Cardiac muscle cell (in vitro differentiated cells and primary cell): ENCODE measurements around the gene C1GALT1. TPM values are rescaled to one million over a fixed set of nuclear protein-coding genes. Genes with fewer than 3 reads are reported as not detected.
A peak's percentile ranks its signal among the peaks of the same experiment; 100 is the strongest.
"Not testable (repeated sequence)": the region's sequence is repeated elsewhere in the genome, so short reads cannot be mapped to it uniquely, and the experiment has no call there.

ENCODE experiments used
- DNase-seq, 2 donors: peaks; one replicate each; pipeline versions ENCODE4 v3.0.0 to v3.0.0-alpha.2; 2010 to 2017; ENCODE audit warnings: low read depth in 1 of 2, low spot score in 1 of 2
- H3K27ac ChIP-seq: fragments of 200-600 bp; sonication (generic); 2 replicates; pipeline ENCODE4 v1.5.1; 2016
- H3K27me3 ChIP-seq: fragments of 200-600 bp; sonication (generic); 2 replicates; pipeline ENCODE4 v1.6.0; 2016; ENCODE audit warnings: control low read depth
- H3K36me3 ChIP-seq: fragments of 200-600 bp; sonication (generic); 2 replicates; pipeline ENCODE4 v1.5.1; 2016; ENCODE audit warnings: control low read depth
- H3K4me1 ChIP-seq: fragments of 200-600 bp; sonication (generic); 2 replicates; pipeline ENCODE4 v1.8.1; 2017; ENCODE audit warnings: low read depth, mild to moderate bottlenecking, mixed run types
- H3K4me3 ChIP-seq: fragments of 200-600 bp; sonication (generic); 2 replicates; pipeline ENCODE4 v1.5.1; 2016; ENCODE audit warnings: mild to moderate bottlenecking
- H3K9me3 ChIP-seq: fragments of 200-600 bp; sonication (generic); 2 replicates; pipeline ENCODE4 v1.5.1; 2017; ENCODE audit warnings: low read depth, mild to moderate bottlenecking, control low read depth
- polyA plus RNA-seq: library from polyadenylated mRNA; unstranded; fragments of >200 nt; fragmentation: Nextera tagmentation; extraction: Ambion mirVana; gene quantifications from 2 replicates; pipeline ENCODE4 v1.2.1, GENCODE V29; 2016
- total RNA-seq: library from RNA; depleted of rRNA; stranded (reverse); fragments of >200 nt; gene quantifications from 2 replicates; pipeline ENCODE4 v1.2.3, GENCODE V29; 2016
- TF ChIP-seq, protein P1 (sequence below): IDR thresholded peaks from 2 replicates; pipeline ENCODE4 v1.5.1; 2012; ENCODE audit warnings: low read depth, mild to moderate bottlenecking, low read length

Gene C1GALT1
- total and polyA plus RNA-seq, 2 experiments from 2014 or later, result 21.9 to 28.6 TPM

DNA sequence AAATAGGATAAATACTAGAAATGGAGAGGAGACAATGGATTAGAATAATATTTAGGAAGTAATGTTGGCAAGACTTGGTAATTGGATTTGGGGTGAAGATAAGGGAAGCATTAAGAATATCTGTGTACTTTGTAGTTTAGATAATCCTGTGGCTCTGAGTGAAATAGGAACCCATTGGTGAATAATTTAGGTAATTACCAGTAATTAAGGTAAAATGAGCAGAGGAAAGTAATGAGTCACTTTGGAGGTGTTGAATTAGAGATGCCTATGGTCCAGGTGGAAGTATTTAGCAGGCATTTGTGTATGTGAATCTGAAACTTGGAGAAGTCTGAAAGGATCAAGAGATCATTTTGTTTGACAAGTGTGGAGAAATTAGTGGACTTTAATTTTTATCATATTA is 5.7 kb downstream of the C1GALT1 start:
- Histone ChIP-seq H3K36me3 (no peaks in the 10 kb centered on the region), H3K27ac (no peak overlapping the region), H3K9me3 (no peaks in the 10 kb centered on the region)

DNA sequence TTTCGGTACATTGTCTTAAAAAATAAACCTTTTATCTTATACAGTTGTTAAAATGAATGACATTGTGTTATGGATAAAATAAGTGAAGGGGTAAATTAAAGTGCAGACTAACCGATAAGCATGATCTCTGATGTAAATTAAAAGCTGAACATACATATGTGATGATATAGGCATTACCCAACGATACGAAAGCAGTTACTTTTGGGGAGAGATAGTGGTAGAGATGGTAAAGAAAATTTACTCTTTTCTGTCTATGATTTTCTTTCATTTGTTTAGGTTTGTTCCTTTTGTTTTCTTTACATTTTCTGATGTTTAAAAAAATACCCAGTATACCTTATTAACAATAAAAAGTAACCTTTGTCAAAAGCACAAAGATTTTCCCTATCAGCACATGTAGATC is 6.4 kb downstream of the C1GALT1 start:
- TF ChIP-seq, protein P1, sequence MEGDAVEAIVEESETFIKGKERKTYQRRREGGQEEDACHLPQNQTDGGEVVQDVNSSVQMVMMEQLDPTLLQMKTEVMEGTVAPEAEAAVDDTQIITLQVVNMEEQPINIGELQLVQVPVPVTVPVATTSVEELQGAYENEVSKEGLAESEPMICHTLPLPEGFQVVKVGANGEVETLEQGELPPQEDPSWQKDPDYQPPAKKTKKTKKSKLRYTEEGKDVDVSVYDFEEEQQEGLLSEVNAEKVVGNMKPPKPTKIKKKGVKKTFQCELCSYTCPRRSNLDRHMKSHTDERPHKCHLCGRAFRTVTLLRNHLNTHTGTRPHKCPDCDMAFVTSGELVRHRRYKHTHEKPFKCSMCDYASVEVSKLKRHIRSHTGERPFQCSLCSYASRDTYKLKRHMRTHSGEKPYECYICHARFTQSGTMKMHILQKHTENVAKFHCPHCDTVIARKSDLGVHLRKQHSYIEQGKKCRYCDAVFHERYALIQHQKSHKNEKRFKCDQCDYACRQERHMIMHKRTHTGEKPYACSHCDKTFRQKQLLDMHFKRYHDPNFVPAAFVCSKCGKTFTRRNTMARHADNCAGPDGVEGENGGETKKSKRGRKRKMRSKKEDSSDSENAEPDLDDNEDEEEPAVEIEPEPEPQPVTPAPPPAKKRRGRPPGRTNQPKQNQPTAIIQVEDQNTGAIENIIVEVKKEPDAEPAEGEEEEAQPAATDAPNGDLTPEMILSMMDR, result no peak
- Histone ChIP-seq H3K9me3 (no peaks in the 10 kb centered on the region), H3K4me1 (peaks cover 28% of the 10 kb centered on the region), H3K36me3 (no peaks in the 10 kb centered on the region), H3K27ac (no peak overlapping the region), H3K27me3 (no peaks in the 10 kb centered on the region), H3K4me3 (no peak overlapping the region)
- DNase-seq, result no peak

More for the DNA sequence above, 5.7 kb downstream of the C1GALT1 start:
- TF ChIP-seq, protein P1, result no peak
- Histone ChIP-seq H3K4me1 (peaks cover 30% of the 10 kb centered on the region), H3K4me3 (no peak overlapping the region), H3K27me3 (no peaks in the 10 kb centered on the region)
- no peak for DNase-seq

DNA sequence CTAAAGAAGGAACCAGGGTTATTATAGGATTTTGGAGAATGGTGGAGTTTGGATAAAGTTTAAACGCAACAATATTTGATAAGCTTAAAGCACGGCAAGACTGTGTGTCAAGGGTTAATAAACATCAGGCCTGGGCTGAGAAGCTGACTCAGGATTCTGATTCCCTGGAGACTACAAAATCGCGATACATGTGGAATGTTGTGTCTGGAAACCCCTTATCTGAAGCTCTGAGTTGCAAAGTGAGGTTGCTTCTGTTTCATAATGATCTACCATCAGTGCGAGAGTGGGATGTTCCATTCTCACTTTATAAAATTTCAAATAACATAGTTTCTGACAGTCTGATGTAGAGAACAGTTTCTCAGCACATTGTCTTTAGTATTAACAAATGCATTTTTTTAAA is 7.8 kb downstream of the C1GALT1 start:
- Histone ChIP-seq H3K36me3 (no peaks in the 10 kb centered on the region), H3K27ac (peak overlapping the region; percentile 1)
- DNase-seq, result peak; percentile 44 to 90

DNA sequence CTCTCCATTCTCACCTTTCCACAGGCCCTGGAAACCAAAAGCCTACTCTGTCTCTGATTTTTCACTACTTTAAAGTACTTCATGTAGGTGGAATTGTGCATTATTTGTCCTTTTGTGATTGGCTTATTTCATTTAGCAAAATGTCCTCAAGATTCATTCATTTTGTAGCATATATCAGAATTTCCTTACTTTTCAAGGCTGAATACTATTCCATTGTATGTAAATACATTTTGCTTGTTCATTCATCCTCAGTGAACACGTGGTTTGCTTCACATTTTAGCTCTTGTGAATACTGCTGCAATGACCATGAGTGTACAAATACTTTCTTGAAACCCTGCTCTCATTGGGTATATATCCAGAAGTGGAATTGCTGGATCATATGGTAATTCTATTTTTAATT is 8.8 kb downstream of the C1GALT1 start:
- H3K27me3 ChIP-seq, result no peaks in the 10 kb centered on the region
- H3K36me3 ChIP-seq, result no peaks in the 10 kb centered on the region
- H3K4me1 ChIP-seq, result peaks cover 17% of the 10 kb centered on the region
- TF ChIP-seq, protein P1, result no peak
- no peak overlapping the region for H3K4me3 ChIP-seq
- no peak overlapping the region for H3K27ac ChIP-seq
- no peaks in the 10 kb centered on the region for H3K9me3 ChIP-seq
- DNase-seq, result no peak

More for the DNA sequence above, 7.8 kb downstream of the C1GALT1 start:
- Histone ChIP-seq H3K4me1 (peaks cover 17% of the 10 kb centered on the region), H3K27me3 (no peaks in the 10 kb centered on the region), H3K4me3 (no peak overlapping the region), H3K9me3 (no peaks in the 10 kb centered on the region)
- TF ChIP-seq, protein P1, result no peak

DNA sequence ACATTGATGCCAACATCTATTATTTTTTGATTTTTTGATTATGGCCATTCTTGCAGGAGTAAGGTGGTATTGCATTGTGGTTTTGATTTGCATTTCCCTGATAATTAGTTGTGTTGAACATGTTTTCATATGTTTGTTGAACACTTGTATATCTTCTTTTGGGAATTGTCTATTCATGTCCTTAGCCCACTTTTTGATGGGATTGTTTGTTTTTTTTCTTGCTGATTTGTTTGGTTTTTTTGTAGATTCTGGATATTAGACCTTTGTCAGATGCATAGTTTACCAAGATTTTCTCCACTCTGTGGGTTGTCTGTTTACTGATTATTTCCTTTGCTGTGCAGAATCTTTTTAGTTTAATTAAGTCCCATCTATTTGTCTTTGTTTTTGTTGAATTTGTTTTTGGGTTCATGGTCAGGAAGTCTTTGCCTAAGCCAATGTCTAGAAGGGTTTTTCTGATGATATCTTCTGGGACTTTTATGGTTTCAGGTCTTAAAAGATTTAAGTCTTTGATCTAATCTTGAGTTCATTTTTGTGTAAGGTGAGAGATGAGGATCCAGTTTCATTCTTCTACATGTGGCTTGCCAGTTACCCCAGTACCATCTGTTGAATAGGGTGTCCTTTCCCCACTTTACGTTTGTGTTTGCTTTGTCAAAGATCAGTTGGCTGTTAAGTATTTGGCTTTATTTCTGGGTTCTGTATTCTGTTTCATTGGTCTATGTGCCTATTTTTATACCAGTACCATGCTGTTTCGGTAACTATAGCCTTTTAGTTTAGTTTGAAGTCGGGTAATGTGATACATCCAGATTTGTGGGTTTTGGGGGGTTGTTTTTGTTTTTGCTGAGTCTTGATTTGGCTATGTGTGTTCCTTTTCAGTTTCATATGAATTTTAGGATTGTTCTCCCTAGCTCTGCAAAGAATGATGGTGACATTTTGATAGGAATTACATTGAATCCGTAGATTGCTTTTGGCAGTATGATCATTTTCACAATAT is 10.7 kb downstream of the C1GALT1 start:
- not testable (repeated sequence) for H3K27me3 ChIP-seq, H3K9me3 ChIP-seq, H3K27ac ChIP-seq, H3K36me3 ChIP-seq, H3K4me3 ChIP-seq, DNase-seq, H3K4me1 ChIP-seq

DNA sequence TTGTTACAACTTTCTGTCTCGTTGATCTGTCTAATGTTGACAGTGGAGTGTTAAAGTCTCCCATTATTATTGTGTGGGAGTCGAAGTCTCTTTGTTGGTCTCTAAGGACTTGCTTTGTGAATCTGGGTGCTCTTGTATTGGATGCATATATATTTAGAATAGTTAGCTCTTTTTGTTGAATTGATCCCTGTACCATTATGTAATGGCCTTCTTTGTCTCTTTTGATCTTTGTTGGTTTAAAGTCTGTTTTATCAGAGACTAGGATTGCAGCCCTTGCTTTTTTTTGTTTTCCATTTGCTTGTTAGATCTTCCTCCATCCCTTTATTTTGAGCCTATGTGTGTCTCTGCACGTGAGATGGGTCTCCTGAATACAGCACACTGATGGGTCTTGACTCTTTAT is 17.2 kb downstream of the C1GALT1 start:
- H3K9me3 ChIP-seq, H3K4me3 ChIP-seq, H3K4me1 ChIP-seq, DNase-seq, H3K27ac ChIP-seq, H3K36me3 ChIP-seq, H3K27me3 ChIP-seq: not testable (repeated sequence)

DNA sequence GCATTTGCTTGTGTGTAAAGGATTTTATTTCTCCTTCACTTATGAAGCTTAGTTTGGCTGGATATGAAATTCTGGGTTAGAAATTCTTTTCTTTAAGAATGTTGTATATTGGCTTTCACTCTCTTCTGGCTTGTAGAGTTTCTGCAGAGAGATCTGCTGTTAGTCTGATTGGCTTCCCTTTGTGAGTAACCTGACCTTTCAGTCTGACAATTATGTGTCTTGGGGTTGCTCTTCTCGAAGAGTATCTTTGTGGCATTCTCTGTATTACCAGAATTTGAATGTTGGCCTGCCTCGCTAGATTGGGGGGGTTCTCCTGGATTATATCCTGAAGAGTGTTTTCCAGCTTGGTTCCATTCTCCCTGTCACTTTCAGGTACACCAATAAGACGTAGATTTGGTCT is 17.9 kb downstream of the C1GALT1 start:
- H3K27ac ChIP-seq, H3K4me3 ChIP-seq, H3K27me3 ChIP-seq, H3K9me3 ChIP-seq, H3K36me3 ChIP-seq, H3K4me1 ChIP-seq, DNase-seq: not testable (repeated sequence)
